Measurements from ENCODE around the gene GNAI1.

GNAI1 gene

GRCh38 chr7:80216996-80217842 lies 82.6 kb downstream of the GNAI1 start:
- no peak for DNase-seq

- DNase-seq, result no peak
Observed at GRCh38 chr7:80218723-80219122, 84.1 kb downstream of the GNAI1 start.

- no peak for DNase-seq
Observed at GRCh38 chr7:80220022-80220634, 85.5 kb downstream of the GNAI1 start.

- DNase-seq, result no peak
Observed at GRCh38 chr7:80224415-80224814, 89.8 kb downstream of the GNAI1 start.

GRCh38 chr7:80225361-80225760 lies 90.7 kb downstream of the GNAI1 start:
- no peak for DNase-seq

- no peak for DNase-seq
Observed at GRCh38 chr7:80226629-80227028, 92.0 kb downstream of the GNAI1 start.

GRCh38 chr7:80230327-80230726 lies 95.7 kb downstream of the GNAI1 start:
- DNase-seq, result no peak

GRCh38 chr7:80231707-80232106 lies 97.1 kb downstream of the GNAI1 start:
- no peak for DNase-seq

GRCh38 chr7:80232979-80233724 lies 98.5 kb downstream of the GNAI1 start:
- no peak for DNase-seq

GRCh38 chr7:80235334-80235733 lies 100.7 kb downstream of the GNAI1 start:
- no peak for DNase-seq

GRCh38 chr7:80236681-80237080 lies 102.0 kb downstream of the GNAI1 start:
- no peak for DNase-seq

- no peak for DNase-seq
Observed at GRCh38 chr7:80240265-80241025, 105.8 kb downstream of the GNAI1 start.

- no peak for DNase-seq
Observed at GRCh38 chr7:80241671-80242070, 107.0 kb downstream of the GNAI1 start.

GRCh38 chr7:80243425-80243824 lies 108.8 kb downstream of the GNAI1 start:
- DNase-seq, result no peak

- no peak for DNase-seq
Observed at GRCh38 chr7:80244206-80244916, 109.7 kb downstream of the GNAI1 start.

- DNase-seq, result no peak
Observed at GRCh38 chr7:80247144-80247543, 112.5 kb downstream of the GNAI1 start.

GRCh38 chr7:80247891-80248290 lies 113.3 kb downstream of the GNAI1 start:
- no peak for DNase-seq

GRCh38 chr7:80249184-80249583 lies 114.6 kb downstream of the GNAI1 start:
- no peak for DNase-seq

- no peak for DNase-seq
Observed at GRCh38 chr7:80249619-80250295, 115.1 kb downstream of the GNAI1 start.

GRCh38 chr7:80253237-80253636 lies 118.6 kb downstream of the GNAI1 start:
- DNase-seq, result no peak

GRCh38 chr7:80253653-80254052 lies 119.0 kb downstream of the GNAI1 start:
- DNase-seq, result no peak

- no peak for DNase-seq
Observed at GRCh38 chr7:80255656-80256055, 121.0 kb downstream of the GNAI1 start.

All from SHP77 treated with DMSO at 0.1 percent for 48 hours (cell line).